H9 (cell line): ENCODE data around the gene PRPH2. TPM values are rescaled to one million over a fixed set of nuclear protein-coding genes. Genes with fewer than 3 reads are reported as not detected.
A peak's percentile ranks its signal among the peaks of the same experiment; 100 is the strongest.

Source experiments
- DNase-seq: peaks from one replicate; pipeline ENCODE4 v3.0.0-alpha.2; 2017
- H2AFZ ChIP-seq: one replicate; pipeline ENCODE4 v1.6.1; 2013; ENCODE audit warnings: mild to moderate bottlenecking, low read length, control low read depth, moderate library complexity
- H2AK5ac ChIP-seq: 2 replicates; pipeline ENCODE4 v1.6.1; 2013; ENCODE audit warnings: low read length, control low read depth, mixed read lengths; ENCODE audit not compliant: insufficient read length
- H2BK120ac ChIP-seq: one replicate; pipeline ENCODE4 v1.6.1; 2013; ENCODE audit warnings: low read depth, mild to moderate bottlenecking, low read length, control low read depth, inconsistent platforms; ENCODE audit not compliant: poor library complexity, severe bottlenecking
- H2BK12ac ChIP-seq: 2 replicates; pipeline ENCODE4 v1.6.1; 2013; ENCODE audit warnings: low read length, control low read depth, mixed read lengths, low read depth; ENCODE audit not compliant: insufficient read length
- H2BK15ac ChIP-seq: 2 replicates; pipeline ENCODE4 v1.6.1; 2013; ENCODE audit warnings: low read depth, low read length, control low read depth
- H2BK20ac ChIP-seq: one replicate; pipeline ENCODE4 v1.6.1; 2013; ENCODE audit warnings: low read depth, mild to moderate bottlenecking, low read length, control low read depth, inconsistent platforms; ENCODE audit not compliant: poor library complexity, severe bottlenecking
- H2BK5ac ChIP-seq: 2 replicates; pipeline ENCODE4 v1.6.1; 2013; ENCODE audit warnings: low read length, control low read depth, mixed read lengths; ENCODE audit not compliant: insufficient read length
- H3K14ac ChIP-seq: 2 replicates; pipeline ENCODE4 v1.6.1; 2013; ENCODE audit warnings: low read length, control low read depth; ENCODE audit not compliant: insufficient read depth
- H3K18ac ChIP-seq: 2 replicates; pipeline ENCODE4 v1.6.1; 2013; ENCODE audit warnings: low read depth, mild to moderate bottlenecking, mixed read lengths, low read length, control low read depth; ENCODE audit not compliant: insufficient read length
- H3K23ac ChIP-seq: 2 replicates; pipeline ENCODE4 v1.6.1; 2013; ENCODE audit warnings: low read length, control low read depth, mixed read lengths, low read depth; ENCODE audit not compliant: insufficient read length
- H3K23me2 ChIP-seq: 2 replicates; pipeline ENCODE4 v1.6.1; 2013; ENCODE audit warnings: low read depth, mild to moderate bottlenecking, mixed read lengths, low read length, control low read depth; ENCODE audit not compliant: insufficient read length, poor library complexity, severe bottlenecking
- H3K27ac ChIP-seq: 2 replicates; pipeline ENCODE4 v1.5.1; 2013; ENCODE audit warnings: low read length, control low read depth, mixed read lengths, low read depth; ENCODE audit not compliant: insufficient read length
- H3K27me3 ChIP-seq: 2 replicates; pipeline ENCODE4 v1.6.1; 2013; ENCODE audit warnings: low read length, control low read depth, inconsistent platforms; ENCODE audit not compliant: insufficient read depth
- H3K4ac ChIP-seq: 2 replicates; pipeline ENCODE4 v1.6.1; 2013; ENCODE audit warnings: low read depth, mild to moderate bottlenecking, control low read depth, inconsistent platforms, low read length, moderate library complexity
- H3K4me1 ChIP-seq: 2 replicates; pipeline ENCODE4 v1.6.1; 2013; ENCODE audit warnings: low read length, control low read depth, inconsistent platforms; ENCODE audit not compliant: insufficient read depth
- H3K4me2 ChIP-seq: 2 replicates; pipeline ENCODE4 v1.6.1; 2013; ENCODE audit warnings: low read length, control low read depth, mixed read lengths; ENCODE audit not compliant: insufficient read length, insufficient read depth
- H3K56ac ChIP-seq: 2 replicates; pipeline ENCODE4 v1.6.1; 2013; ENCODE audit warnings: low read depth, mild to moderate bottlenecking, mixed read lengths, low read length, control low read depth; ENCODE audit not compliant: insufficient read length
- H3K79me1 ChIP-seq: 2 replicates; pipeline ENCODE4 v1.6.1; 2013; ENCODE audit warnings: low read depth, mild to moderate bottlenecking, moderate library complexity, low read length, control low read depth, inconsistent platforms; ENCODE audit not compliant: insufficient read depth, poor library complexity, severe bottlenecking
- H3K79me2 ChIP-seq: 2 replicates; pipeline ENCODE4 v1.6.1; 2013; ENCODE audit warnings: low read length, control low read depth, inconsistent platforms; ENCODE audit not compliant: insufficient read depth
- H3K9ac ChIP-seq: 2 replicates; pipeline ENCODE4 v1.6.1; 2013; ENCODE audit warnings: low read length, control low read depth, mixed read lengths; ENCODE audit not compliant: insufficient read length; ENCODE audit errors: extremely low read depth
- H3K9me3 ChIP-seq: one replicate; pipeline ENCODE4 v1.6.1; 2013; ENCODE audit warnings: low read depth, low read length, inconsistent platforms; ENCODE audit not compliant: control insufficient read depth
- H3T11ph ChIP-seq: one replicate; pipeline ENCODE4 v1.6.1; 2013; ENCODE audit warnings: mild to moderate bottlenecking, low read length, control low read depth, inconsistent platforms
- H4K20me1 ChIP-seq: one replicate; pipeline ENCODE4 v1.6.1; 2013; ENCODE audit not compliant: control insufficient read depth, insufficient read length, insufficient read depth
- H4K5ac ChIP-seq: 2 replicates; pipeline ENCODE4 v1.6.1; 2013; ENCODE audit warnings: low read depth, mild to moderate bottlenecking, mixed read lengths, low read length, control low read depth; ENCODE audit not compliant: insufficient read length
- H4K8ac ChIP-seq: replicated peaks from 2 replicates; pipeline ENCODE4 v1.6.1; 2013; ENCODE audit warnings: low read length, control low read depth, mixed read lengths, low read depth; ENCODE audit not compliant: insufficient read length
- H4K91ac ChIP-seq: 2 replicates; pipeline ENCODE4 v1.6.1; 2013; ENCODE audit warnings: low read depth, mild to moderate bottlenecking, moderate library complexity, mixed read lengths, low read length, control low read depth; ENCODE audit not compliant: insufficient read length
- H3K27ac Mint-ChIP-seq, 3 experiments: 2 replicates in 2 of 3; 3 replicates in 1 of 3; pipeline ENCODE4 v1.8.0; 2020 to 2021; ENCODE audit warnings: mixed read lengths in 3 of 3, mild to moderate bottlenecking in 1 of 3, moderate library complexity in 1 of 3
- H3K27me3 Mint-ChIP-seq: 2 replicates; pipeline ENCODE4 v1.8.0; 2021; ENCODE audit warnings: low read depth, mild to moderate bottlenecking, moderate library complexity, mixed read lengths
- H3K36me3 Mint-ChIP-seq, 3 experiments: 2 replicates in 2 of 3; 3 replicates in 1 of 3; pipeline ENCODE4 v1.8.0; 2020 to 2021; ENCODE audit warnings: low read depth in 3 of 3, mixed read lengths in 3 of 3; ENCODE audit not compliant: insufficient read depth in 1 of 3
- H3K4me1 Mint-ChIP-seq, 2 experiments: 2 replicates each; pipeline ENCODE4 v1.8.0; 2020; ENCODE audit warnings: mixed read lengths in 2 of 2
- H3K4me3 Mint-ChIP-seq, 2 experiments: 2 replicates in 1 of 2; 3 replicates in 1 of 2; pipeline ENCODE4 v1.8.0; 2020 to 2021; ENCODE audit warnings: mild to moderate bottlenecking in 2 of 2, mixed read lengths in 2 of 2, moderate library complexity in 1 of 2
- H3K9me3 Mint-ChIP-seq, 2 experiments: 2 replicates in 1 of 2; 3 replicates in 1 of 2; pipeline ENCODE4 v1.8.0; 2020; ENCODE audit warnings: mild to moderate bottlenecking in 2 of 2, mixed read lengths in 2 of 2, moderate library complexity in 1 of 2
- WGBS: extraction: QIAGEN DNeasy Blood & Tissue Kit; methylation state at CpG from one replicate; pipeline ENCODE4 v1.1.7; 2013; ENCODE audit warnings: missing lambda C conversion rate, low lambda C conversion rate, mixed read lengths; ENCODE audit not compliant: insufficient read length; ENCODE audit errors: extremely low coverage; 5-methylcytosine and 5-hydroxymethylcytosine counted together
- total RNA-seq: library from RNA; stranded (reverse); gene quantifications from 2 replicates; pipeline ENCODE4 v1.2.1, GENCODE V29; 2021
- TF ChIP-seq, protein P1 (sequence below): fragments of 200-600 bp; sonication (generic); conservative IDR thresholded peaks from 3 replicates; pipeline ENCODE4 v1.8.0; 2021; ENCODE audit warnings: antibody characterized with exemption, mild to moderate bottlenecking

PRPH2 gene
- total RNA-seq, 1 experiment from 2014 or later: 0.31 TPM

DNA sequence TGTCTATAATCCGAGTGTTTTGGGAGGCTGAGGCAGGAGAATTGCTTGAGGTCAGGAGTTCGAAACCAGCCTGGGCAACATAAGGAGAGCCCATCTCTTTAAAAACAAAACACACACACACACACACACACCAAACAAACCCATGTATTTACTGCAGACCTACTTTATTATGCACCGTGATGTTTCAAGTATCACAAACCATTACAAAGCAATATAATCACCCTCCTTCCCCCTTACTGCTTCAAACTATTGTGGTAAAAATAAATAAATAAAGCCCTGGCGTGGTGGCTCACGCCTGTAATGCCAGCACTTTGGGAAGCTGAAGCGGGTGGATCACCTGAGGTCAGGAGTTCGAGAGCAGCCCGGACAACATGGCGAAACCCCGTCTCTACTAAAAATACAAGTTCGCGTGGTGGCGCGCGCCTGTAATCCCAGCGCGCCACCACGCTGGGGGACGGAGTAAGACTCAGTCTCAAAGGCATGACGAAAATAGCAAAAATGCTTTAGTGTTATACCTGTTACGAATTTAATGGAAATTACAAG is 22.0 kb upstream of the PRPH2 start:
- Mint-ChIP-seq H3K4me3 (peak overlapping the region; percentile 98 to 100), H3K4me1 (peaks cover 12 to 20% of the 10 kb centered on the region in 2 experiments), H3K9me3 (no peaks in the 10 kb centered on the region), H3K27me3 (no peaks in the 10 kb centered on the region), H3K27ac (no peak overlapping the region), H3K36me3 (peaks cover 2 to 4% (median 4%) of the 10 kb centered on the region in 3 experiments; a peak in 6 of 7 replicates)
- no peak overlapping the region for H3T11ph ChIP-seq
- H3K4me1 ChIP-seq: no peaks in the 10 kb centered on the region
- peaks cover 6% of the 10 kb centered on the region; the same call in 1 of the 2 replicates for H3K79me2 ChIP-seq
- no peaks in the 10 kb centered on the region for H3K9me3 ChIP-seq
- H3K18ac ChIP-seq: no peak overlapping the region
- no peak overlapping the region for H4K8ac ChIP-seq
- H2BK15ac ChIP-seq: no peak overlapping the region
- no peak overlapping the region for H2BK12ac ChIP-seq
- TF ChIP-seq, protein P1, sequence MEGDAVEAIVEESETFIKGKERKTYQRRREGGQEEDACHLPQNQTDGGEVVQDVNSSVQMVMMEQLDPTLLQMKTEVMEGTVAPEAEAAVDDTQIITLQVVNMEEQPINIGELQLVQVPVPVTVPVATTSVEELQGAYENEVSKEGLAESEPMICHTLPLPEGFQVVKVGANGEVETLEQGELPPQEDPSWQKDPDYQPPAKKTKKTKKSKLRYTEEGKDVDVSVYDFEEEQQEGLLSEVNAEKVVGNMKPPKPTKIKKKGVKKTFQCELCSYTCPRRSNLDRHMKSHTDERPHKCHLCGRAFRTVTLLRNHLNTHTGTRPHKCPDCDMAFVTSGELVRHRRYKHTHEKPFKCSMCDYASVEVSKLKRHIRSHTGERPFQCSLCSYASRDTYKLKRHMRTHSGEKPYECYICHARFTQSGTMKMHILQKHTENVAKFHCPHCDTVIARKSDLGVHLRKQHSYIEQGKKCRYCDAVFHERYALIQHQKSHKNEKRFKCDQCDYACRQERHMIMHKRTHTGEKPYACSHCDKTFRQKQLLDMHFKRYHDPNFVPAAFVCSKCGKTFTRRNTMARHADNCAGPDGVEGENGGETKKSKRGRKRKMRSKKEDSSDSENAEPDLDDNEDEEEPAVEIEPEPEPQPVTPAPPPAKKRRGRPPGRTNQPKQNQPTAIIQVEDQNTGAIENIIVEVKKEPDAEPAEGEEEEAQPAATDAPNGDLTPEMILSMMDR: no peak
- no peak overlapping the region for H4K91ac ChIP-seq
- H3K23me2 ChIP-seq: peaks cover 23% of the 10 kb centered on the region
- no peak overlapping the region for H3K14ac ChIP-seq
- H2BK5ac ChIP-seq: no peak overlapping the region
- no peak overlapping the region for H2AFZ ChIP-seq
- H3K23ac ChIP-seq: no peak overlapping the region
- no peaks in the 10 kb centered on the region for H4K20me1 ChIP-seq
- no peak overlapping the region for H2BK120ac ChIP-seq
- no peak overlapping the region for H3K27ac ChIP-seq
- peak overlapping the region; percentile 90 for H3K4me2 ChIP-seq
- H3K79me1 ChIP-seq: peaks cover 8% of the 10 kb centered on the region
- WGBS: no CpG with 5 or more reads among the region's 21 CpGs
- H3K4ac ChIP-seq: no peak overlapping the region
- no peak overlapping the region for H2BK20ac ChIP-seq
- DNase-seq: no peak
- no peak overlapping the region for H3K56ac ChIP-seq
- no peaks in the 10 kb centered on the region for H3K27me3 ChIP-seq
- H4K5ac ChIP-seq: no peak overlapping the region
- H2AK5ac ChIP-seq: no peak overlapping the region
- H3K9ac ChIP-seq: peak overlapping the region; percentile 98
